Measurements from ENCODE around the gene HSPA12B. TPM values are rescaled to one million over a fixed set of nuclear protein-coding genes. Genes with fewer than 3 reads are reported as not detected.
A peak's percentile ranks its signal among the peaks of the same experiment; 100 is the strongest.

The HSPA12B gene
- total RNA-seq, 2 donors from 2014 or later, result 1.1 to 1.4 TPM

- Histone ChIP-seq H3K9me3 (ENCODE audit: control insufficient read depth, low read length) (no peaks in the 10 kb centered on the region), H3K4me1 (ENCODE audit: control insufficient read depth, insufficient read depth, low read length) (no peaks in the 10 kb centered on the region), H3K36me3 (ENCODE audit: control insufficient read depth, insufficient read depth, low read length) (peaks cover 11% of the 10 kb centered on the region), H3K27me3 (ENCODE audit: control insufficient read depth, insufficient read depth, low read length, poor library complexity, severe bottlenecking) (peaks cover 15% of the 10 kb centered on the region), H3K4me3 (ENCODE audit: low read length) (peak overlapping the region; percentile 78), H3K27ac (ENCODE audit: low read depth, low read length) (no peak overlapping the region), H3K9ac (ENCODE audit: extremely low read depth, low read length, poor library complexity, severe bottlenecking) (peak overlapping the region; percentile 34)
- peak; percentile 71 for DNase-seq
- H3K36me3 Mint-ChIP-seq (ENCODE audit: low read depth), result peaks cover 5% of the 10 kb centered on the region
- 74 to 88% methylated on average over 53 to 79 of the region's 79 CpGs for WGBS, 2 experiments (ENCODE audit: insufficient coverage in 1 of 2, insufficient read length in 1 of 2)
- peak overlapping the region; percentile 73 for H3K4me3 Mint-ChIP-seq
- H3K27ac Mint-ChIP-seq, result no peak overlapping the region
- no peaks in the 10 kb centered on the region for H3K9me3 Mint-ChIP-seq
- TF ChIP-seq CTCF (conservative IDR thresholded peaks at IDR 0.05), result no peak
- H3K27me3 Mint-ChIP-seq (ENCODE audit: insufficient read depth), result peaks cover 32% of the 10 kb centered on the region
- H3K4me1 Mint-ChIP-seq, result peaks cover 2% of the 10 kb centered on the region
Measured at GRCh38 chr20:3785240-3786125, 53.0 kb downstream of the HSPA12B start.

DNA sequence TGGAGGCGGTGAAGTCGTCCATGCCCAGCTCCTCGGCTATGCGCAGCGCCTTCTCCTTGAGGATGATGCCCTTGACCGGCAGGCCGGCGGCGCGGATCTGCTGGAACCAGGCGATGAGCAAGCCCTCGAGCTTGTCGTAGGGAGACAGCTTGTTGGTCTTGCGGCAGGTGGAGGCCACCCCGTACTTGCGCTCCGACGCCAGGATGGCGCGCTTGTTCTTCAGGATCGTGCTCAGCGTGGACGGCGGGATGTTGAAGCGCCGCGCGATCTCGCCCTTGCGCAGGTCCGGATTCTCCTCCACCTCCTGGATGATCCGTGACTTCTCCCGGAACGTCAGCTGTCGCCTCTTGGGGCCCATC is 53.6 kb downstream of the HSPA12B start:
- Histone ChIP-seq H3K9me3 (ENCODE audit: control insufficient read depth, low read length) (no peaks in the 10 kb centered on the region), H3K27me3 (ENCODE audit: control insufficient read depth, insufficient read depth, low read length, poor library complexity, severe bottlenecking) (peaks cover 10% of the 10 kb centered on the region), H3K9ac (ENCODE audit: extremely low read depth, low read length, poor library complexity, severe bottlenecking) (peak overlapping the region; percentile 34), H3K36me3 (ENCODE audit: control insufficient read depth, insufficient read depth, low read length) (peaks cover 11% of the 10 kb centered on the region), H3K4me1 (ENCODE audit: control insufficient read depth, insufficient read depth, low read length) (no peaks in the 10 kb centered on the region), H3K4me3 (ENCODE audit: low read length) (peak overlapping the region; percentile 78), H3K27ac (ENCODE audit: low read depth, low read length) (no peak overlapping the region)
- TF ChIP-seq CTCF (conservative IDR thresholded peaks at IDR 0.05), result no peak
- no peaks in the 10 kb centered on the region for H3K4me1 Mint-ChIP-seq
- H3K9me3 Mint-ChIP-seq, result no peaks in the 10 kb centered on the region
- peak; percentile 76 for DNase-seq
- no peak overlapping the region for H3K27ac Mint-ChIP-seq
- peaks cover 5% of the 10 kb centered on the region for H3K36me3 Mint-ChIP-seq (ENCODE audit: low read depth)
- WGBS, 2 experiments (ENCODE audit: insufficient coverage in 1 of 2, insufficient read length in 1 of 2), result 6 to 15% methylated on average over 21 to 35 of the region's 35 CpGs
- H3K4me3 Mint-ChIP-seq, result peak overlapping the region; percentile 73
- H3K27me3 Mint-ChIP-seq (ENCODE audit: insufficient read depth), result peaks cover 32% of the 10 kb centered on the region

DNA sequence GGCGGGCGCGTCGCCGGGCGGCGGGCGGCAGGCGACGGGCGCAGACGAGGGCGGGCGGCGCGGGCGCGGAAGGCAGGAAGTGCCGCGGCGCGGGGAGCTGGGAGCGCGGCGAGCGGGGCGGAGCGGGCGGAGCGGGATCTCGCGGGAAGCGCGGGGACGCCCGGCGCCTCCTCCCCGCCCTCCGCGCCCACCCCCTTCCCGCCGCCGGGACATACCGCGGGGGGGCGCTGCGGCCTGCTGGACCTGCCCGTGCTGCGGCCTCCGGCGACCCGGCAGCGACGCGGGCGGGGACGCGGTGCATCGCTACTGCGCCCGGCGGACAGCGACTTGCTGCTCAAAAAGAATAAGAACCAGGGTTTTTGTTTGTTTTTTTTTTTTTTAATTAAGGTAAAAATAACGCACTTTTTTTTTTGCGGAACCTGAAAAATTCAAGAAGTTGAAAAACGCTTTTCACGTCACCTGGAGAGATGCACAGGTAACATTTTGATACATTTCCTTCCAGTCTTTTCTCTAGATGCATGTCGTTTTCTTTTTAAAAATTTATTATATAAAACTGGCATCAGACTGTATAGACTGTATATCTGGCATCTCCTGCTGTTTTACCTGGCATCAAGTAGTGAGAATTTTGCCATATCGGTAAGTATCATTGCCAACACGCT is 54.3 kb downstream of the HSPA12B start, which contains the start of gene CENPB:
Gene CENPB, minus strand, starts transcription at position 76 of the 659 bp plus-strand sequence. CDS start 257 bp downstream, outside the sequence.
- H3K27ac ChIP-seq (ENCODE audit: low read depth, low read length), result no peak within 1 kb of the TSS
- H3K9me3 Mint-ChIP-seq, result no peaks in the 10 kb centered on the region
- H3K27me3 Mint-ChIP-seq (ENCODE audit: insufficient read depth), result peaks cover 36% of the 10 kb centered on the region

More for the DNA sequence above, 54.3 kb downstream of the HSPA12B start, which contains the start of gene CENPB:
- 4 to 42% methylated on average over 5 to 64 of the region's 70 CpGs for WGBS, 2 experiments (ENCODE audit: insufficient coverage in 1 of 2, insufficient read length in 1 of 2)
- DNase-seq, result peak; percentile 96
- Mint-ChIP-seq H3K4me3 (peak within 1 kb of the TSS; percentile 73), H3K36me3 (ENCODE audit: low read depth) (peaks cover 5% of the 10 kb centered on the region), H3K4me1 (no peaks in the 10 kb centered on the region), H3K27ac (no peak within 1 kb of the TSS)
- peak within 1 kb of the TSS; percentile 34 for H3K9ac ChIP-seq (ENCODE audit: extremely low read depth, low read length, poor library complexity, severe bottlenecking)
- no peaks in the 10 kb centered on the region for H3K4me1 ChIP-seq (ENCODE audit: control insufficient read depth, insufficient read depth, low read length)
- H3K4me3 ChIP-seq (ENCODE audit: low read length), result peak within 1 kb of the TSS; percentile 78
- peaks cover 10% of the 10 kb centered on the region for H3K27me3 ChIP-seq (ENCODE audit: control insufficient read depth, insufficient read depth, low read length, poor library complexity, severe bottlenecking)
- H3K9me3 ChIP-seq (ENCODE audit: control insufficient read depth, low read length), result no peaks in the 10 kb centered on the region
- TF ChIP-seq CTCF (conservative IDR thresholded peaks at IDR 0.05), result peak; percentile 94
- peaks cover 11% of the 10 kb centered on the region for H3K36me3 ChIP-seq (ENCODE audit: control insufficient read depth, insufficient read depth, low read length)

Data from endodermal cell (in vitro differentiated cells).